ENCODE data around the gene FBXL16.
"Not testable (repeated sequence)": the region's sequence is repeated elsewhere in the genome, so short reads cannot be mapped to it uniquely, and the experiment has no call there.

FBXL16 gene

GRCh38 chr16:709566-710499 lies 4.2 kb upstream of the FBXL16 start:
- peak in 12 of 14 donors; percentile 21 to 93 (median 60) for DNase-seq

- no peak for DNase-seq
Measured at GRCh38 chr16:708959-709358, 3.4 kb upstream of the FBXL16 start.

- peak in 1 of 14 donors; percentile 46 for DNase-seq
Measured at GRCh38 chr16:708019-708418, 2.4 kb upstream of the FBXL16 start.

GRCh38 chr16:707062-707538 lies 1.5 kb upstream of the FBXL16 start:
- DNase-seq, result peak in 1 of 14 donors; percentile 69

GRCh38 chr16:706189-707061 lies 824 bp upstream of the FBXL16 start:
- peak in 1 of 14 donors; percentile 75 for DNase-seq

- peak in 1 of 14 donors; percentile 83 for DNase-seq
Measured at GRCh38 chr16:704552-705380, 835 bp downstream of the FBXL16 start.

GRCh38 chr16:704047-704446 lies 1.6 kb downstream of the FBXL16 start:
- DNase-seq, result no peak

- no peak for DNase-seq
Measured at GRCh38 chr16:703406-703805, 2.2 kb downstream of the FBXL16 start.

- no peak for DNase-seq
Measured at GRCh38 chr16:702341-702740, 3.3 kb downstream of the FBXL16 start.

GRCh38 chr16:700684-701584 lies 4.7 kb downstream of the FBXL16 start:
- peak in 1 of 14 donors; percentile 32 for DNase-seq

GRCh38 chr16:698911-699671 lies 6.5 kb downstream of the FBXL16 start:
- DNase-seq, result no peak

- peak in 1 of 14 donors; percentile 83 for DNase-seq
Measured at GRCh38 chr16:695355-696089, 10.1 kb downstream of the FBXL16 start.

- no peak for DNase-seq
Measured at GRCh38 chr16:694863-695354, 10.7 kb downstream of the FBXL16 start.

- no peak for DNase-seq
Measured at GRCh38 chr16:694187-694862, 11.3 kb downstream of the FBXL16 start.

- no peak for DNase-seq
Measured at GRCh38 chr16:693766-694165, 11.8 kb downstream of the FBXL16 start.

GRCh38 chr16:693364-693763 lies 12.2 kb downstream of the FBXL16 start:
- DNase-seq, result no peak

GRCh38 chr16:692356-693108 lies 13.1 kb downstream of the FBXL16 start:
- DNase-seq, result no peak

- not testable (repeated sequence) for DNase-seq
Measured at GRCh38 chr16:691242-691641, 14.4 kb downstream of the FBXL16 start.
